HG03575 (cell line): Measurements from ENCODE around the gene FERD3L.

Source experiments
- ATAC-seq: cut with Tn5 transposase; IDR thresholded peaks from one replicate; pipeline ENCODE4 v1.9.1; 2021; ENCODE audit not compliant: unreplicated experiment, insufficient number of reproducible peaks, low FRiP score; ENCODE audit errors: extremely low read depth

The FERD3L gene

DNA sequence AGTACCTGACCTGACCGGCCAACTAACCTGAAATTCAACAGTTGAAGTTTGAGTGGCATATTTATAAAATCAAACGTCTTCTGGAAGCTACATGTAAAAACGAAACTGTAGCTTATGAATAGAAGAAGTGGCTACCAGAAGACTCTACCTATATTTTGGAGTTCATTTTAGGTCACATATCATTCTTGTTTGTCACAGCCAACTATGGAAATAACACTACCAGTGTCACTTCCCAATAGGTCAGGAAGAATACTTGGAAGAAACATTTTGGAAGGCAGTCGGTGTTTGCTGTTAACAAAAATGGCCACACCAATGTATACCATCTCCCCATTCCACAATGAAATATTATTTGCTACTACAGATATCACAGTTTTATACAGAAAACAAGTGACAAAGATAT, 40.4 kb downstream of the FERD3L start:
- no peak for ATAC-seq

DNA sequence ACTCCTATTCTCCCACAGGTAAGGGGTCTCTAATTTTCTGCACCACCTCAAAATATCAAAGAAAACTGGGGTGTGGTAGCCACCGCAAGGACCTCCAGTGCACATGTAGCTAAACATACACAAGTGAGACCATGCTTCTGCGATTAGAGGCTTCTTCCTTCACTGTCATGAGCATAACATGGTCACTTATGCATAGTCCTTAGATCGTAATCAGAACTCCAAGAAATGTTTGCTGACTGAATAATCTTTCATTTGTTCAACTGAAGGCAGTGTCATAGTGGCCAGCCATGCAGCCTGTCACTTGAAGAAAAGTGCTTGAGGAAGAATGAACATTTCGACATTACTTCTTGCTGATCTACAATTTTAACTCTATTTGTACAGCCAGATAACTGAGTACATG, 42.3 kb downstream of the FERD3L start:
- ATAC-seq, result no peak

DNA sequence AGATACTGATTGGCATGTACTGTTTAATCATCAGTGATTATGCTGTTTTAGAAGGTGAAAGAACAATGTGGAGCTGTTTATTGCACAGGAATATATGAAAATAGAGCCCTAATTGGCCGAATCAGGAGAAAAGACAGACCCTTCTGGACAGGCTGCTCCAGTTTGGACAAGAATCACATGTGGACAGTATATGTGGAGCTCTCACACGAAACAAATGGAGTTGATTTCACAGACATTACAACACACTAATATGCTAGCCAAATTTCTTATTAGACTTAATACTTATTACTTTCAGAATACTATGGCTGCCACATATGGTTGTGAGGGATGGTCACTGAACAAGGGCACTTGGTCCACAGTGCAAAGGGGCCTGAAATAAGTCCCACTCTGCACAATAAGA, 43.3 kb downstream of the FERD3L start:
- no peak for ATAC-seq

DNA sequence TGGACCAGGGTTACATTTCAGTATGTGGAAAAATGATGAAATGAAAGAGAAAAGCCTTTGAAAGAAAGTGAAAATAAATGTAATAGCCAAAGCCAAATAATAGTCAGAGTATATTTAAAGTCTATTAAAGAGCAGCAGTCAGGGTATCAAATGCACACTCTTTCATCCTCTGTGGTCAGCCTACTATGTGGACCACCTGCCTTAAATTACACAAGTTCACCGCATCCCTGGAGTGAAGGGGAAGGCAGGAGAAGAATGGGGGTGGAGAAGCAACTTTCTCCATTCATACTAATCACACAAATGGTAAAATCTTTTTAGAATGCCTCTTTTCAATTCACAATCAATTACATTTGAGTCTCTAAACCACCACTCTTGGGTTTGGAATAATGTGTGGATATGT, 43.7 kb downstream of the FERD3L start:
- ATAC-seq, result no peak

DNA sequence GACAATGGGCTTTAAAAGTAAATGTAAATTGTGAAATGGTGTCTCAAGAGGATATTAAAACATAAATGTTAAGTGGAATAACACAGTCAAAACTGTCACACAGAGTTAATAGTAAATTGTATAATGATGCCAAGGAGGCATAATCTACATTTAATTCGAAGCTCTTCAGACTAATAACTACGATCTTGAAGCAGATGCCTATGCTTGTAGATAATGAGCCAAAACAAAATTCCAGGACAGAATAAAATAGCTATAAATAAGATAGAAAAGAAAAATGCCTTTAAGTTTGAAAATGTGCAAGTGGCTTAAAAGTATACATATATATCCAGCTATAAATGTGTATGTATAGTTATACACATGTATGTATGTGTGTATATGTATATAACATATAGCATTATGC, 45.3 kb downstream of the FERD3L start:
- no peak for ATAC-seq

DNA sequence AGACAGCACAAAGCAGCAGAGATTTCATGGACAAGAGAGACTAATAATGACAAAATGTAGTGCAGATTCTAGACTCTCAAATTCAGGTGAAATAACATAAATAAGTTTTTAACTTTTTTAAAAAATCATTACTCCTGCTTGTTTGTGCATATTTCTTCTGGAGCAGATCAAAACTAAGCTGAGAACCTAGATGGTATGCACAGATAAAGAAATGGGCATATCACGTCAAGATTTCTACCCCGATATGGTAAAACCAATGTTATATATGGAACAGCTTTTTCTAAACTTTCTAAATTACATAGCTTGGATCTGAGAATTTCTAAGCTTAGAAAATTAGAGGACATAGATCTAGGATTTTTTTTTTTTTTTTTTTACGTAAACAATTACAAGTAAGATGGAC, 46.0 kb downstream of the FERD3L start:
- ATAC-seq, result no peak

DNA sequence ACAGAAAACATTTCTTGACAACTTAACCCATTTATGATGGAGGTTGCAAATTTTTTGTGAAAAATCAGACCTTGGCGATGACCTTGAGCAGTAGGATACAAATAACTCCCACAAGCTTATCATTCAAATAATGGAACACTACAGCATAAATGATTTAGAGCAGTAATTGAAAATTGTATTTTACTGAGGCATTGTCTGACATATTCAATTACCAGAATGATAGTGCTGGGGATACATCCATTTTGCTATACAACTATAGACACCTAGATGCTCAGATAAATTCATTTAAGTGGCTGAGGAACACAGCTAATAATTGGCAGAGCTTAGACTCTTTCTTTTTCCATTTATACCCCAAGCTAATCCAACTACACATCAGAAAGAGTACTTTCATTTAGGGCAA, 46.7 kb downstream of the FERD3L start:
- no peak for ATAC-seq

DNA sequence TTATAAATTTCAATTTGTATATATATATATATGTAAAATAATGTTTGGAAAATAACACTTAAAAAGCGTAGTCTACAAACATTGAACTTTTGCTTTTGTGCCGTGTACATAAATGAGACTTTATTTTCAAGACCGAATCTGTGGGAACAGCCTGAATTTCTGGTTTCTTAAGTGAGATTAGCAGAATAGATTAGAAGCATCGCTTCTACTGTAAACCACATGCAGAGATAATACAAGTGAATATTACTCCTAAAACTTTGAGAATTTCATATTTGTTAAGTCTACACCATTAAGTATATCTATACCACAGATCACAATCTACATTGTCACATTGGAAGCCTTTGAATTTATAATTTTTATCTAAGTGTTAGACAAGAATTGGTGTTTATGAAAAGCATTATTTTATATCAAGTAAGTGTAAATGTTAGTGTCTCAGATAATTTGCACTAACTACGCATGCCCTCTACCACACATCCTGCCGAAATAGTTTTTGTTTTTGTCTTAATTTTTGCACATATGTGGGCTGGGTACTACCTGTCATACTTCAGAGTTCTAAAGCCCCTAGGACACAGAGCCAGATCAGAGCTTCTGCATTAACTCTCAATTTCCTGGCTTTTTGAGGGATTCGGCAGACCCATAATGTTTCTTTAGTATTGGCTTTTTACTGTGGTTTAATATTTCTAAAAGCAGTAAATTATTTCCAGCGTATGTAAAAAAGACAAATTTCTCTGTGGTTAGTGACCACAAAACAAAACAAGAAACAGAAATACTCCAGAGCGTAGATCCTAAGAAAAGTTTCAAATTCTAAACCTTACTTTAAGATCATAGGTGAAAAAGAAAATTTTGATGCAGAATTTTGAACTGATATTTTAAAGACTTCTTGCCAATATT, 47.8 kb downstream of the FERD3L start:
- ATAC-seq, result no peak

DNA sequence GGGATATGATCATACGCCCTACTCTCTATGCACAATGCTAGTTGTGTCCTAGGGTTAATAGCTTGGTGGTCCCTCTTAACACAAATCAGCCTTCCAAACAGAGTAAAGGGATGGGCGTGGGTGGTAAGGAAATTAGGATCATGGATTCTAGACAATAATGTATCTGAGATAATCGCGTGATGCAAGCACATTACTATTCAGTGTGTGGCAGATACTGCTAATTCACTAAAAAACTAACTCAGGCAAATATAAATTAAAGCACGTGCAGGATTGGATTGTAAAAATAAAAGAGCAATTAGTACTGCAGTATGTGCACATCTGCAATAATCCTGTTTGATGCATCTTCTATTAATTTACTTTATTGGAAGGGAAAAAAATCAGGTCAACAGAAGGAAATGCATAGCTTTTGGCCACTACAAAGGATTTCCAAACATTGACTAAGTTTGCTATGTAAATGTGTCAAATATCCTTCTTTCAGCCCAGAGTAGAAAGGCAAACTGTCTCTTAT, 49.8 kb downstream of the FERD3L start:
- no peak for ATAC-seq
